Astrocyte (in vitro differentiated cells and primary cell): ENCODE measurements around the gene TUT1. TPM values are rescaled to one million over a fixed set of nuclear protein-coding genes. Genes with fewer than 3 reads are reported as not detected.

Experiments
- DNase-seq: peaks from one replicate; pipeline ENCODE4 v3.0.0-alpha.2; 2010; ENCODE audit warnings: low read depth
- FAIRE-seq: peaks from 2 replicates; lab custom pipeline; 2011; peaks lifted over from hg19 to GRCh38; lab: Jason Lieb, UNC
- H2AFZ ChIP-seq: 2 replicates; pipeline ENCODE4 v1.6.0; 2012; ENCODE audit warnings: low read depth, low read length, inconsistent platforms
- H3K27ac ChIP-seq: 2 replicates; pipeline ENCODE4 v1.5.1; 2011; ENCODE audit warnings: low read depth, low read length, inconsistent platforms
- H3K27me3 ChIP-seq: 2 replicates; pipeline ENCODE4 v1.6.0; 2011; ENCODE audit warnings: low read length, inconsistent platforms; ENCODE audit not compliant: insufficient read depth
- H3K36me3 ChIP-seq: 2 replicates; pipeline ENCODE4 v1.5.1; 2011; ENCODE audit warnings: low read length, inconsistent platforms; ENCODE audit not compliant: insufficient read depth
- H3K4me1 ChIP-seq: 2 replicates; pipeline ENCODE4 v1.5.1; 2011; ENCODE audit warnings: low read length, inconsistent platforms; ENCODE audit not compliant: insufficient read depth
- H3K4me2 ChIP-seq: 2 replicates; pipeline ENCODE4 v1.6.0; 2012; ENCODE audit warnings: low read length, inconsistent platforms
- H3K4me3 ChIP-seq: 2 replicates; pipeline ENCODE4 v1.5.1; 2011; ENCODE audit warnings: low read depth, mild to moderate bottlenecking, low read length, inconsistent platforms; ENCODE audit not compliant: insufficient read depth
- H3K79me2 ChIP-seq: 2 replicates; pipeline ENCODE4 v1.6.0; 2012; ENCODE audit warnings: mild to moderate bottlenecking, low read length, inconsistent platforms; ENCODE audit not compliant: insufficient read depth
- H3K9ac ChIP-seq: 2 replicates; pipeline ENCODE4 v1.6.0; 2012; ENCODE audit warnings: mild to moderate bottlenecking, low read length, inconsistent platforms
- H3K9me3 ChIP-seq: 2 replicates; pipeline ENCODE4 v1.5.1; 2012; ENCODE audit warnings: low read depth, mild to moderate bottlenecking, low read length, inconsistent platforms; ENCODE audit not compliant: insufficient read depth
- H4K20me1 ChIP-seq: 2 replicates; pipeline ENCODE4 v1.6.0; 2012; ENCODE audit warnings: low read length, inconsistent platforms; ENCODE audit not compliant: insufficient read depth
- H3K27ac Mint-ChIP-seq: one replicate; pipeline ENCODE4 v1.8.0; 2021; ENCODE audit warnings: mild to moderate bottlenecking, mixed read lengths; ENCODE audit not compliant: unreplicated experiment
- H3K27me3 Mint-ChIP-seq: one replicate; pipeline ENCODE4 v1.8.0; 2021; ENCODE audit warnings: low read depth, mixed read lengths; ENCODE audit not compliant: unreplicated experiment
- H3K36me3 Mint-ChIP-seq: one replicate; pipeline ENCODE4 v1.8.0; 2021; ENCODE audit warnings: low read depth, mixed read lengths; ENCODE audit not compliant: unreplicated experiment
- H3K4me1 Mint-ChIP-seq: one replicate; pipeline ENCODE4 v1.8.0; 2021; ENCODE audit warnings: low read depth, mixed read lengths; ENCODE audit not compliant: unreplicated experiment
- H3K4me3 Mint-ChIP-seq: one replicate; pipeline ENCODE4 v1.8.0; 2021; ENCODE audit warnings: mild to moderate bottlenecking, moderate library complexity, mixed read lengths; ENCODE audit not compliant: unreplicated experiment
- H3K9me3 Mint-ChIP-seq: one replicate; pipeline ENCODE4 v1.8.0; 2021; ENCODE audit warnings: mild to moderate bottlenecking, mixed read lengths; ENCODE audit not compliant: unreplicated experiment
- CTCF ChIP-seq: IDR thresholded peaks from 2 replicates; pipeline ENCODE4 v1.5.1; 2011; ENCODE audit warnings: low read depth, mild to moderate bottlenecking, inconsistent platforms, low read length, moderate library complexity; ENCODE audit not compliant: insufficient read depth
- EZH2 ChIP-seq: IDR thresholded peaks from 2 replicates; pipeline ENCODE4 v1.6.1; 2012; ENCODE audit warnings: mild to moderate bottlenecking, low read length, inconsistent platforms; ENCODE audit not compliant: insufficient read depth
- total RNA-seq: library from RNA; stranded (reverse); gene quantifications from 2 replicates; pipeline ENCODE4 v1.2.1, GENCODE V29; 2021

TUT1 gene
- total RNA-seq, 1 donor from 2014 or later, result 18.3 TPM

- Mint-ChIP-seq H3K9me3 (no peaks in the 10 kb centered on the region), H3K4me3 (peak overlapping the region; percentile 68), H3K27ac (peak overlapping the region; percentile 43), H3K36me3 (peaks cover 39% of the 10 kb centered on the region), H3K4me1 (peaks cover 20% of the 10 kb centered on the region), H3K27me3 (peaks cover 6% of the 10 kb centered on the region)
- H3K36me3 ChIP-seq, result peaks cover 13% of the 10 kb centered on the region
- H3K27me3 ChIP-seq, result no peaks in the 10 kb centered on the region
- H3K4me2 ChIP-seq, result peak overlapping the region; percentile 89
- H3K9me3 ChIP-seq, result no peaks in the 10 kb centered on the region
- H3K79me2 ChIP-seq, result peaks cover 35% of the 10 kb centered on the region
- no peak for TF ChIP-seq CTCF
- no peak for TF ChIP-seq EZH2
- H2AFZ ChIP-seq, result peak overlapping the region; percentile 87
- no peak overlapping the region for H3K27ac ChIP-seq
- H3K4me3 ChIP-seq, result no peak overlapping the region
- no peak for DNase-seq
- peaks cover 37% of the 10 kb centered on the region for H4K20me1 ChIP-seq
- peak overlapping the region; percentile 72 for H3K9ac ChIP-seq
- H3K4me1 ChIP-seq, result peaks cover 26% of the 10 kb centered on the region
- no peak for FAIRE-seq
Observed at GRCh38 chr11:62603072-62603408, 11.7 kb upstream of the TUT1 start.

GRCh38 chr11:62602141-62603071, 11.1 kb upstream of the TUT1 start:
- no peak for FAIRE-seq
- Histone ChIP-seq H3K27ac (no peak overlapping the region), H3K9ac (peak overlapping the region; percentile 72)

More at GRCh38 chr11:62602141-62603071, 11.1 kb upstream of the TUT1 start:
- H3K36me3 ChIP-seq, result peaks cover 14% of the 10 kb centered on the region
- no peaks in the 10 kb centered on the region for H3K9me3 ChIP-seq
- peak overlapping the region; percentile 94 for H3K4me3 ChIP-seq
- peak overlapping the region; percentile 89 for H3K4me2 ChIP-seq
- Mint-ChIP-seq H3K9me3 (no peaks in the 10 kb centered on the region), H3K4me1 (peaks cover 20% of the 10 kb centered on the region), H3K36me3 (peaks cover 39% of the 10 kb centered on the region), H3K4me3 (peak overlapping the region; percentile 99), H3K27me3 (peaks cover 6% of the 10 kb centered on the region), H3K27ac (peak overlapping the region; percentile 41)
- H3K79me2 ChIP-seq, result peaks cover 41% of the 10 kb centered on the region
- peak overlapping the region; percentile 87 for H2AFZ ChIP-seq
- TF ChIP-seq CTCF, result no peak
- TF ChIP-seq EZH2, result no peak
- H3K4me1 ChIP-seq, result peaks cover 26% of the 10 kb centered on the region
- H3K27me3 ChIP-seq, result no peaks in the 10 kb centered on the region
- no peak for DNase-seq
- H4K20me1 ChIP-seq, result peaks cover 37% of the 10 kb centered on the region
